Measurements from ENCODE around the gene COL13A1.

The COL13A1 gene

GRCh38 chr10:69873135-69873639 lies 71.5 kb downstream of the COL13A1 start:
- TF ChIP-seq, protein P1, sequence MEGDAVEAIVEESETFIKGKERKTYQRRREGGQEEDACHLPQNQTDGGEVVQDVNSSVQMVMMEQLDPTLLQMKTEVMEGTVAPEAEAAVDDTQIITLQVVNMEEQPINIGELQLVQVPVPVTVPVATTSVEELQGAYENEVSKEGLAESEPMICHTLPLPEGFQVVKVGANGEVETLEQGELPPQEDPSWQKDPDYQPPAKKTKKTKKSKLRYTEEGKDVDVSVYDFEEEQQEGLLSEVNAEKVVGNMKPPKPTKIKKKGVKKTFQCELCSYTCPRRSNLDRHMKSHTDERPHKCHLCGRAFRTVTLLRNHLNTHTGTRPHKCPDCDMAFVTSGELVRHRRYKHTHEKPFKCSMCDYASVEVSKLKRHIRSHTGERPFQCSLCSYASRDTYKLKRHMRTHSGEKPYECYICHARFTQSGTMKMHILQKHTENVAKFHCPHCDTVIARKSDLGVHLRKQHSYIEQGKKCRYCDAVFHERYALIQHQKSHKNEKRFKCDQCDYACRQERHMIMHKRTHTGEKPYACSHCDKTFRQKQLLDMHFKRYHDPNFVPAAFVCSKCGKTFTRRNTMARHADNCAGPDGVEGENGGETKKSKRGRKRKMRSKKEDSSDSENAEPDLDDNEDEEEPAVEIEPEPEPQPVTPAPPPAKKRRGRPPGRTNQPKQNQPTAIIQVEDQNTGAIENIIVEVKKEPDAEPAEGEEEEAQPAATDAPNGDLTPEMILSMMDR (IDR thresholded peaks at IDR 0.05) = no peak
- no peak for DNase-seq (ENCODE audit: low spot score)
- H3K4me3 ChIP-seq = no peak overlapping the region
- no peak overlapping the region for H3K27ac ChIP-seq

DNA sequence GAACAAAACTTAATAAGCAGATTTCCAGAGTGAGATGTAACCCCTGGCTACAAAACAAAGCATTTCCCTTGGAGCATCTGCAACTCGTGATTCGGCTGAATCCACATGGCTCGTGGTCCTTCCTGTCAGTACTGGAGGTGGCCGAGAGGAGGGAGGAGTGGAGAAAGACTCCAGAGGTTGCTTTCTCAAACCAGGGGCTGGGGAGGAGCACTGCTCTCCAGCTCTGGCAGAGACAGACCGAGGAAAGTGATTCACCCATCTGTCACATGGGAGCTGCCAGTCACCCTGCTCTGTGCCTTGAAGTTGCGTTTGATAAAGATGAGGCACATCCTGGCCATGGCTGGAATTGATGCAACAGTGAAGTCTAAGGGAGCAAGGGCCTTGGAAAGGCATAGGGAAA lies 72.7 kb downstream of the COL13A1 start:
- no peak for DNase-seq (ENCODE audit: low spot score)
- TF ChIP-seq, protein P1 (IDR thresholded peaks at IDR 0.05) = no peak
- Histone ChIP-seq H3K4me3 (no peak overlapping the region), H3K27ac (no peak overlapping the region)

- TF ChIP-seq, protein P1 (IDR thresholded peaks at IDR 0.05) = no peak
- no peak overlapping the region for H3K4me3 ChIP-seq
- no peak for DNase-seq (ENCODE audit: low spot score)
- no peak overlapping the region for H3K27ac ChIP-seq
Observed at GRCh38 chr10:69875856-69876255, 74.2 kb downstream of the COL13A1 start.

- DNase-seq (ENCODE audit: low spot score) = no peak
- TF ChIP-seq, protein P1 (IDR thresholded peaks at IDR 0.05) = no peak
- H3K27ac ChIP-seq = no peak overlapping the region
- H3K4me3 ChIP-seq = no peak overlapping the region
Observed at GRCh38 chr10:69876286-69876685, 74.6 kb downstream of the COL13A1 start.

DNA sequence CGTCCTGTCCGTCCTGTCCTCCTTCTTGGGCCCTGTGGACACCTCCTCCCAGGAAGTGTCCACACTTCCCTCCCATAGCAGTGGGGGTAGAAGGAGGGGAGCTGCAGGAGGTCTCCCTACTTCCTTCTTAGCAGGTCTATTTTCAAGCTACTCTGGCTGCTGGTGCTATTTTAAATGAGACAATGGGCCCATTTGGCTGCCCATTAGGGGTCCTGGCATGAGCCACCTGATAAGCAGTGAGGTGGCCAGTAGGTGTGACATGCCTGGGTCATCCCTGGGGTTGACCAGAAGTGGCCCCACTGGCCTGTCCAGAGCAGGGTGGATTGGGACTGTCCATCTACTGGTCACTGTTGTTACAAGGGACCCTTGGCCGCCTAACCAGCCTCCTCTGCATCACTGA lies 75.2 kb downstream of the COL13A1 start:
- no peak overlapping the region for H3K4me3 ChIP-seq
- H3K27ac ChIP-seq = no peak overlapping the region
- no peak for DNase-seq (ENCODE audit: low spot score)
- TF ChIP-seq, protein P1 (IDR thresholded peaks at IDR 0.05) = no peak

DNA sequence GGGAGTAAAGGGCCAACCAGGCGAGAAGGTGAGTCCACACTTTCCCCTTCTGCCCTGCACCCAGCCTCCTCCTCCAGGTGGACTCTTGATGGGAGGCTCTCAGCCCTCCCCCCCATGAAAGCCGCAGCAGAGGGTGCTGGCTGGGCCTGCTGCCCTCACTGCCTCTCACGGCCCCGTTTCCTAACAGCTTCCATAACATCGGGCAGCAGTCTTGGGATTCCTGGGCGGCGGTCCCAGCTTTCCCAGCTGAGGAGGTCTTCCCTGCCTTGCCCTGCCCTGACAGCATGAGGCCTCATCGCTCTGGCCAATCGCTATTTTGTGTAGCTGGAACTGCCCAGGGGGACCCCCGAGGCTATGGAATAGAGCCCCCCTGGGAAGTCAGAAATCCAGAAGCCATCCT lies 76.3 kb downstream of the COL13A1 start:
- Histone ChIP-seq H3K4me3 (no peak overlapping the region), H3K27ac (no peak overlapping the region)
- TF ChIP-seq, protein P1 (IDR thresholded peaks at IDR 0.05) = no peak
- no peak for DNase-seq (ENCODE audit: low spot score)

DNA sequence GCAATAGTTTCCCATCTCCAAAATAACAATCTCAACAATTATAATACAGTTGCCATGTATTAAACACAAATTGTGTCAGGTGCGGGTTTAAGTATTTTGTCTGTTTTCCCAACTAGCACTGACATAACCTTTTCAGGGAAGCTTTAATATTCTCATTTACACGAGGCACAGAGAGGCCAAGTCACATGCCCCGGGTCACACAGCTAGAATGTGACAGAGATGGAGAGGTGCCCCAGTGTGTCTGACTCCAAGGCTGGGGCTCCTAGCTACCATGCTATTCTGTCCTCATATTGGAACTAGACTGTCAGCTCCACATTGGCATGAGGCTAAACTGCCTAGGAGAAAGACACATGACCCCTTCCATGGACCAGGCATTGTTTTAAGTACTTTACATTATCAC lies 77.2 kb downstream of the COL13A1 start:
- Histone ChIP-seq H3K4me3 (no peak overlapping the region), H3K27ac (no peak overlapping the region)
- TF ChIP-seq, protein P1 (IDR thresholded peaks at IDR 0.05) = no peak
- DNase-seq (ENCODE audit: low spot score) = no peak
